Measurements from ENCODE around the gene TIMM21.

The TIMM21 gene

GRCh38 chr18:74196220-74197119 lies 48.1 kb downstream of the TIMM21 start:
- peak; percentile 20 for DNase-seq

DNA sequence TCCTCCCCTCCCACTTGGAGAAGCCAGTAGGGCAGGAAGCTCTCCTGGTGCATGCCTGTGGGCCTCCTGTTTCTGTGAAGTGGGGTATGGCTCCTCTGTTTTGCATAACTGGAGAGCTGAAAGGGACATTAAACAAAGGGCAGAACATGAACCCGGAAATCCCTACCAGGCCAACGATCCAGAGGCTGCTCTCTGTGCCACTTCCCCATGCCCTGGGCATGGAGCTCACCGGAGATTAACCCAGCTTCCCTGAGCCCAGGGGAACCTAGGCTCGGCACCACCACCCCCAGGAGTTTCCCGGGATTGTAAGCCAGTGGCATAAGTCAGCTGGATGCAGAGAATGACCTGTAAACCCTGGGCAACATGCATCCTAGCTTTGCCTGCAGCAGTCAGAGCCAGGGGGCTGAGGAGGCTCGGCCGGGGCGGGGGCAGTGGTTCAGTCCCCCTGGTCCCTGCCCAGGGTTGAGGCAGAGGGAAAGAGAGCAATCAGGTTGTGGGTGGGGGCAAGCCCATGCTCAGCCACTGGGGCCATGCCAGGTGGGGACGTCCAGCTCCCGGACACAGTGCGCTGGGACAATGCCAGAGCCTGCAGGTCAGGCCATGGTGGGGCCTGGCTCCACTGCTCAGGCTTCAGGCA lies 49.5 kb downstream of the TIMM21 start:
- no peak for DNase-seq

GRCh38 chr18:74198453-74198852 lies 50.1 kb downstream of the TIMM21 start:
- no peak for DNase-seq

GRCh38 chr18:74200780-74201179 lies 52.5 kb downstream of the TIMM21 start:
- no peak for DNase-seq

DNA sequence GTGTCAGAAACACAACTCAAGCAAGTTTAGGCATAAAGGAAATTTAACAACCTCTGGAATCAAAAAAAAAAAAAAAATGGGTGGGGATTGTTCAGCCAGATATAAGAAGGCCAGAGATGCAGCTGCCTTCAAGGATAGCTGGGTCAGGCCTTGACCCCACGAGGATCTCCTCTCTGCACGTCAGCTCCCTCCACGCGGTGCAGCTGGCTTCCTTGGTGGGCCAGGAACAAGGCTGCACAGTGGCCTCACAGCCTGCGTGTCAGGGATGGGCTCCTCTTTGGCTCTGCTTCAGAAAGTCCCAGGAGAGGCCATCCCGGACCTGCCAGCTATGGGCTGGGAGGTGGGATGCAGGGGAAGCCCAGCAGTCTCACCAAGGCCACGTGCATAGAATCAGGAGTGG lies 55.5 kb downstream of the TIMM21 start:
- no peak for DNase-seq

DNA sequence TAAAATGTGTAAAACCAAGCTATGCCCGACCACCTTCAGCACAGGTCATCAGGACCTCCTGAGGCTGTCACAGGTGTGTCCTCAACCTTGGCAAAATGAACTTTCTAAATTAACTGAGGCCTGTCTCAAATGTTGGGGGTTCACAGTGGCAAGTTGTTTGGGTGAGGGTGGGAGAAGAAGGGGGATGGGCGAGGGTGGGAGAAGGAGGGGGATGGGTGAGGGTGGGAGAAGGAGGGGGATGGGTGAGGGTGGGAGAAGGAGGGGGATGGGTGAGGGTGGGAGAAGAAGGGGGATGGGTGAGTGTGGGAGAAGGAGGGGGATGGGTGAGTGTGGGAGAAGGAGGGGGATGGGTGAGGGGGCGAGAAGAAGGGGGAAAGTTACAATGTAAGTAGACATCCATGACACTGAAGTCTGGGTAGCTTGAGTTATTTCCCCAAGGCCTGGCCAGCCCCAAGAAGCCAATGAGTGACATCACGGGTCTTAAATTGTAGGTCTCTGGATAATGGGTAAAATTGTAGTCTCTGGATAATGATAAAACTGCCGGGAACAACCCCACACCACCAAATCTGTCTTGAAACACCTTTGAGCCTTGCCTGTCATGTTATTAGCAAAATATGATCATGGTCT lies 56.3 kb downstream of the TIMM21 start:
- no peak for DNase-seq
